Urothelium cell line (cell line): Measurements from ENCODE around the gene CCDC90B.

Source experiments
- DNase-seq: peaks from one replicate; pipeline ENCODE4 v3.0.0; 2011; ENCODE audit warnings: low spot score, mixed read lengths
- FAIRE-seq: peaks from 2 replicates; lab custom pipeline; 2011; peaks lifted over from hg19 to GRCh38; lab: Jason Lieb, UNC

Gene CCDC90B

DNA sequence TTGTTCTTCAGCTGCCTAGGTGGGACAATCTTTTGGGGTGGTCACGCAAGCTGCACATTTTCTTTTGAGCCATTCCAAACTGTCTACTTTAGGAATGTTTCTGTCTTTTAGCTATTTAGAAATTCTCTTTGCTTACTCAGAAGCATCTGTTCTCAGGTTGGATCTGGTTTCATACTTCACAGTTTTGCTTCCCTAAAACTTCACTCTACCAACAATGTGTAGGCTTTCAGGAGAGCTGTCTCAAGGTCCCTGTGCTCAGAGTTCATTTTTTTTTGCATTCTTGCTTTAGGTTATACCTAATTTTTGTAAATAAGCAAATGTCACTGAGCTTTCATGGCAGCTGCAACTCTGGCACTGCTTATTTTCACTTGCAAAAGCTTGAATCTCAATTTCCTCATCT is 36.7 kb downstream of the CCDC90B start:
- no peak for DNase-seq
- FAIRE-seq: no peak

DNA sequence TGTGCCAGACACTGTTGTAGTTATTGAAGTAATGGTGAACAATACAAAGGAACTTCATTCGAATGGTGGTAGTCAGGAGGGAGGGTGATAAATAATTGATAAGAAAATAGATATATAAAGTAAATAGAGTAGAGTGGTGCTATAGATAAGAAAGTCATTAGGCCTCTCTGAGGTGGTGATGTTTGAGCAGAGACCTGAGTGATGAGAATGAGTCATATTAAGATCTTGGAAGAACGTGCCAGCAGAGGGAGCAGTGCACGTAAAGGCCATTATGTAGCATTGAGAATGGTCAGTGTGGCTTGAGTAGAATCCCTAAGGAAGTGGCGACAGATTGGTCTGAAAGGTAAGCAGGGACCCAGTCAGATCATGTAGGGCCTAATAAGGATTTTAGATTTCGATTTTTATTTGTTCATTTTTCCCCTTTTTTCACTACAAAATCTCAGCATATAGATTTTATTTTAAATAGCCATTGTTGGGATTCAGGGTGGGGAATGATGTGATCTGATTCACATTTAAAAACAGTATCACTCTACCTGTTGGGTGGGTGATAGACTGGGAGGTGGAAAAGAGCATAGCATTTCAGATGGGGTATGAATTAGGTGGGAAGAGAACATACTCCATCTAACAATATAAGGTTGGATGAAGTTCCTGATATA is 44.7 kb downstream of the CCDC90B start:
- DNase-seq: peak; percentile 69
- FAIRE-seq: peak; percentile 93

GRCh38 chr11:83238111-83238510 is 48.1 kb downstream of the CCDC90B start:
- DNase-seq (no peak), FAIRE-seq (no peak)

DNA sequence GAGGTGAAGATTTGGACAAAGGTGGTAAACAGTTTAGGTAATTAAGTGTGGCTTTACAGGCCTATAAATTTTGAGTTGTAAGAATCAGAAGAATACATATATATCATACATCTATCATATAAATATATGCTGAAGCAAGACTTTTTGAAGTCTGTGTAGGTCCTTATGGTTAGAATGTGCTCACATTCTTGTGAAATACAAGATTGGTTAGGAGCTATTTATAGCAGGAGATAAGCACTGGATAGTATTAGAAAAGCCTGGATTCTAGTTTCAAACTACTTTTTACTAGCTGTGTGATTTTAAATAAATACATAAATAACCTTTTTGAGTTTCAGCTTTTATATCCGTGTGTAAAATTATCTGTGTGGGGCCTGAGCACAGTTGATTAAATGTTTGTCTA is 50.3 kb downstream of the CCDC90B start:
- DNase-seq (no peak), FAIRE-seq (no peak)

GRCh38 chr11:83223457-83223856 is 62.7 kb downstream of the CCDC90B start:
- no peak for DNase-seq
- no peak for FAIRE-seq

- no peak for DNase-seq
- FAIRE-seq: no peak
Observed at GRCh38 chr11:83222499-83222898, 63.7 kb downstream of the CCDC90B start.

DNA sequence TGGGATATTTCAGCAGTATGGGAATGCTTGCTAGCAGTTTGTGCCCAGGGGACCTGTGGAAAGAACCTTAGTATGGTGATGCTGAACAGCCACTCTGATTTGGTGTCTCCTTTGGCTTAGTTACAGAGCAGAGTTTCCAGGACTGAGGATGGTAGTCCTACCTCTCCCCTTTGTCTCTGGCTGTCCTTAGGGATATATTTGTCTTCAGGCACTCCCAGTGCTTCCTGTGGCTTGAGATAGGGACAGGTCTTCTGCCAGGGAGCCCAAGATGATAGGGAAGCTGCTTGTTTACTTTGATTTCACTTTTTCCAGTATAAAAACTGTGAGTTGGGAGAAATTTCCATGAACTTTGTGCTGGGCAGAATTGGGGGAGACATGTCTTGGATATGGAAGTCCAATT is 64.5 kb downstream of the CCDC90B start:
- DNase-seq: no peak
- FAIRE-seq: no peak

DNA sequence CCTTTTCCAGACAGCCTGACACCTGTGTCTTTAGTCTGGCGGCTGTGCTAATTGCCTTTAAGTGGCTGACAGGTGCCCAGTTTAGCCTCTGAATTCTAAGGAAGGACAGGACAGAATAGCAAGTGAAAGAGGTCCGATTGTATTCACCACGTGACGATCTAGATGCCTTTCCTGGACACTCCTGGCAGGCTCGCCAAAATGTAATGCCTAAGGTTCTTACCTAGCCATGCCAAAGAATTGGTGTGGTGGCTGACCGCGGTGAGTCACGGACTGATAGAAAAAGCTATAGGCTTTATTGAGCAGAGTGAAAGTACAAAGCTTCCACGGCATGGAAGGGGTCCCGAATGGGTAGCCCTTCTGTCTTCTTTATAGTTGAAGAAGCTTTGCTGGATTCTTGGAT is 65.9 kb downstream of the CCDC90B start:
- no peak for FAIRE-seq
- peak; percentile 58 for DNase-seq

DNA sequence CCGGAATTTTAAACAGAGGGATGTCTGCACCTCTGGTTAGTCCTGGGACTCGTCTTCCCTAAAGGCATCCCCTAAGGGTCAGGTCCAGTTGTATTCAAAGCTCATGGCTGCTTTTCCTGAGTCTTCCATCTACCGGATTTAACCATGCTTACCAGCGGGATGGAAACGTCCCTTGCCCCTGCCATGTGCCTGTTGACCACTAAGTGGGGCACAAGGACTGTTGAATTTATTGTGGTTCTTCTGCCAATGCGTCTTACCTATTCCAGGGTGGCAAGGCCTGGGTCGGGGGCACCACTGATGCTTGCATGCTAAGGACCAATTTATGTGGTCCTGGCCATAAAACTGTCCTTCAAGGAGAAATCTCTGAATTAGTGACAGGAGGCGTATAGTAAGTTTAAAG is 67.1 kb downstream of the CCDC90B start:
- DNase-seq (no peak), FAIRE-seq (peak; percentile 30)
